ENCODE data around the gene UBQLN1.

The UBQLN1 gene

GRCh38 chr9:83651558-83651957, 56.2 kb downstream of the UBQLN1 start:
- peaks cover 68% of the 10 kb centered on the region for H3K36me3 ChIP-seq (ENCODE audit: insufficient read depth, low read length)
- H3K4me1 ChIP-seq (ENCODE audit: insufficient read depth, low read length, severe bottlenecking) = peaks cover 8% of the 10 kb centered on the region
- peaks cover 5% of the 10 kb centered on the region; the same call in 1 of the 2 replicates for H3K9me3 ChIP-seq (ENCODE audit: low read length)
- TF ChIP-seq CTCF (IDR thresholded peaks at IDR 0.05; ENCODE audit: low read length) = no peak
- no peak for TF ChIP-seq EZH2 (IDR thresholded peaks at IDR 0.05; ENCODE audit: borderline replicate concordance, low read length)
- H3K79me2 ChIP-seq (ENCODE audit: insufficient read depth, low read length) = no peaks in the 10 kb centered on the region
- H3K4me2 ChIP-seq (ENCODE audit: low read length) = no peak overlapping the region
- H3K27me3 ChIP-seq (ENCODE audit: insufficient read depth, low read length) = no peaks in the 10 kb centered on the region
- no peaks in the 10 kb centered on the region for H4K20me1 ChIP-seq (ENCODE audit: insufficient read depth, low read length)
- H3K4me3 ChIP-seq (ENCODE audit: low read depth, low read length, poor library complexity, severe bottlenecking) = no peak overlapping the region
- H3K27ac ChIP-seq (ENCODE audit: low read depth, low read length, poor library complexity, severe bottlenecking) = no peak overlapping the region
- H2AFZ ChIP-seq (ENCODE audit: low read length) = no peak overlapping the region
- no peaks in the 10 kb centered on the region; the same call in 1 of the 2 replicates for H3F3A ChIP-seq (ENCODE audit: insufficient read depth, low read length)
- H3K9me2 ChIP-seq (ENCODE audit: low read depth, low read length) = no peaks in the 10 kb centered on the region
- no peak overlapping the region for H3K9ac ChIP-seq (ENCODE audit: low read length)

GRCh38 chr9:83649515-83649914, 58.2 kb downstream of the UBQLN1 start:
- peaks cover 5% of the 10 kb centered on the region; the same call in 1 of the 2 replicates for H3K9me3 ChIP-seq (ENCODE audit: low read length)
- TF ChIP-seq CTCF (IDR thresholded peaks at IDR 0.05; ENCODE audit: low read length) (no peak), EZH2 (IDR thresholded peaks at IDR 0.05; ENCODE audit: borderline replicate concordance, low read length) (no peak)
- no peak overlapping the region for H3K9ac ChIP-seq (ENCODE audit: low read length)
- H3K27ac ChIP-seq (ENCODE audit: low read depth, low read length, poor library complexity, severe bottlenecking) = peak overlapping the region; percentile 44
- no peaks in the 10 kb centered on the region for H3K79me2 ChIP-seq (ENCODE audit: insufficient read depth, low read length)
- peaks cover 8% of the 10 kb centered on the region for H3K4me1 ChIP-seq (ENCODE audit: insufficient read depth, low read length, severe bottlenecking)
- H3K4me2 ChIP-seq (ENCODE audit: low read length) = no peak overlapping the region
- H3K9me2 ChIP-seq (ENCODE audit: low read depth, low read length) = no peaks in the 10 kb centered on the region
- peaks cover 52% of the 10 kb centered on the region for H3K36me3 ChIP-seq (ENCODE audit: insufficient read depth, low read length)
- H3K4me3 ChIP-seq (ENCODE audit: low read depth, low read length, poor library complexity, severe bottlenecking) = no peak overlapping the region
- no peaks in the 10 kb centered on the region for H4K20me1 ChIP-seq (ENCODE audit: insufficient read depth, low read length)
- H2AFZ ChIP-seq (ENCODE audit: low read length) = no peak overlapping the region
- no peaks in the 10 kb centered on the region for H3K27me3 ChIP-seq (ENCODE audit: insufficient read depth, low read length)
- H3F3A ChIP-seq (ENCODE audit: insufficient read depth, low read length) = no peaks in the 10 kb centered on the region

- Histone ChIP-seq H3K4me3 (ENCODE audit: low read depth, low read length, poor library complexity, severe bottlenecking) (no peak overlapping the region), H3K27ac (ENCODE audit: low read depth, low read length, poor library complexity, severe bottlenecking) (no peak overlapping the region), H3K9me3 (ENCODE audit: low read length) (peaks cover 5% of the 10 kb centered on the region; the same call in 1 of the 2 replicates), H3F3A (ENCODE audit: insufficient read depth, low read length) (no peaks in the 10 kb centered on the region), H4K20me1 (ENCODE audit: insufficient read depth, low read length) (no peaks in the 10 kb centered on the region), H2AFZ (ENCODE audit: low read length) (no peak overlapping the region), H3K4me2 (ENCODE audit: low read length) (no peak overlapping the region), H3K36me3 (ENCODE audit: insufficient read depth, low read length) (peaks cover 48% of the 10 kb centered on the region), H3K9me2 (ENCODE audit: low read depth, low read length) (no peaks in the 10 kb centered on the region), H3K4me1 (ENCODE audit: insufficient read depth, low read length, severe bottlenecking) (peaks cover 8% of the 10 kb centered on the region), H3K27me3 (ENCODE audit: insufficient read depth, low read length) (no peaks in the 10 kb centered on the region), H3K79me2 (ENCODE audit: insufficient read depth, low read length) (no peaks in the 10 kb centered on the region), H3K9ac (ENCODE audit: low read length) (no peak overlapping the region)
- TF ChIP-seq CTCF (IDR thresholded peaks at IDR 0.05; ENCODE audit: low read length) (peak; percentile 79), EZH2 (IDR thresholded peaks at IDR 0.05; ENCODE audit: borderline replicate concordance, low read length) (no peak)
These were observed 58.7 kb downstream of the UBQLN1 start for GRCh38 chr9:83649080-83649479.
